GM21576 (cell line): Measurements from ENCODE around the gene LITAFD.
"Not testable (repeated sequence)": the region's sequence is repeated elsewhere in the genome, so short reads cannot be mapped to it uniquely, and the experiment has no call there.

Experiments
- ATAC-seq: cut with Tn5 transposase; IDR thresholded peaks from one replicate; pipeline ENCODE4 v1.9.1; 2021; ENCODE audit warnings: mild to moderate bottlenecking, moderate library complexity; ENCODE audit not compliant: unreplicated experiment

Gene LITAFD

DNA sequence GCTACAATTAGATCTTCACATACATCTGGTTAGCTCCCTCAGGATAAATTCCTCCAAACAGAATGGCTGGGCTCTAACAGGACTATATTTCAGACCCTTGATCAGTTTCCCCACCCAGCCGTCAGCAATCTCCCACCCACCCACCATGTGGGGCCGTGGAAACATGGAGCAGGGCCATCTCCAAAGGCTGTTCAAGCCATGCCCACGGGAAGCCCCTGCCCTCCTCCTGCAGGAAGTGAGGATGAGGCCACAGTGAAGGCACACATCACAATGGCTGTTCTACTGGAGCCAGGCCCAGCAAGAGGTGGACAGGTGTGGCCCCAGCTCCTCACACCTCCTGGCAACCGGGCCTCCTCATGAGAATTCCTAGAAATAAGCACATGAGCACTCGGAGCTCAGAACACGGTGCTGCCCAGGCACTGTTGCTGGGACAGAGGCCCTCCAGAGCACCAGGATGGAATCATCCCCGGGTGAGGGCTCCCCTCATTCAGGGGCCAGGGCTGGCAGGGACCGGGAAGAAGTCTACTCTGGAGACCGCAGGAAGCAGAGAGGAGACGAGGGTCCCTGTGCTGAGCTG, at the start of gene LITAFD:
Gene LITAFD, plus strand, starts transcription at position 311 of the 577 bp plus-strand sequence. CDS start 2,005 bp downstream, outside the sequence.
- ATAC-seq, result no peak

DNA sequence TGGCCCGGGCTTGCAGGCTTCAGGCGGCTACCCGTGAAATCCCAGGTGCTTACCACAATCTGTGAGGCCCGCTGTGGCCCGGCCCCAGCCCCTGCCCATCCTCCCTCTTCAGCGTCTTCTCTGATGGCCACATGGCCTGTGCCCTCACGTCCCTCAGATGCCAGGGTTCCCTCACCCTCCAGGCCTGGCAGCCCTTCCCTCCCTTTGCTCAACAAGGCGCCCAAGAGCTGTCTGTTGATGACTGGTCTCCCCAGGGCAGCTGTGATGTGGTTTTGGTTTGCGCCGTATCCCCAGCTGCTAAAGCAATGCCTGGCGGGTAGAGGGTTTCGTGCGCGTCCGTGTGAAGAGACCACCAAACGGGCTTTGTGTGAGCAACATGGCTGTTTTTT, 49.4 kb upstream of the LITAFD start:
- no peak for ATAC-seq

DNA sequence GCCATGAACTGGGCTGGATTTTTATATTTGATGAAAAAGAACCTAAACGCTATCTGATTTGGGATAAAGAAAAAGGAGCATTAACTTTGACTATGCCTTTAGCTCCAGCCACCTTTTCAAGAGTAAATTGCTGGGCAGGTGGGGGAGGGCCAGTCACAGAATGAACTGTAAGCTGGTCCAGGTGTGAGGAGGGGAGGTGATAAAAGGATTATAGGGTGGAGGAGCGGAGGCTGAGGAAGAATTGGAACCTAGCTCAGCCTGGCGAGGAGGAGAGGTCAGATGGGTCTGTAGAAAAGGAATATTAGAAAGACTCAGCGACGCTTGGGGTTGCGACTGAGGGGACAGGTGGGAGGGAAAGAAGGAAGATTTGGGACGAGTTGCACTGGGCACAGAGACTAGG, 45.4 kb upstream of the LITAFD start:
- not testable (repeated sequence) for ATAC-seq

DNA sequence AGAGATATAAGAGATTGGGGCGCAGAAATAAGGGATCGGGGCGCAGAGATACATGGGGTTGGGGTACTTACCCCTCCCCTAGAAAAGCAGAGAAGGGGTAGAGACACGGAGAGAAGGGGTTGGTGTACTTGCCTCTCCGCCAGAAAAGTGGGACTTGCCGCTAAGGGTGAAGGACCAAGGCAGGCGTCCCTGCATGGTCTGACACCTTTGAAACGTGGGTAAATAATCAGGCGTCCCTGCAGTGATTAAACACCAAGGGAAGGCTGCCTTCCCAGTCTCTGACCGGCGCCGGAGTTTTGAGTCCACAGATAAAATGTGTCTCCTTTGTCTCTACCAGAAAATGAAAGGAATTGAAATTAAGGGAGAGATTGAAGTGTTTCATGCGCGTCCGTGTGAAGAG, 44.6 kb upstream of the LITAFD start:
- ATAC-seq, result not testable (repeated sequence)

DNA sequence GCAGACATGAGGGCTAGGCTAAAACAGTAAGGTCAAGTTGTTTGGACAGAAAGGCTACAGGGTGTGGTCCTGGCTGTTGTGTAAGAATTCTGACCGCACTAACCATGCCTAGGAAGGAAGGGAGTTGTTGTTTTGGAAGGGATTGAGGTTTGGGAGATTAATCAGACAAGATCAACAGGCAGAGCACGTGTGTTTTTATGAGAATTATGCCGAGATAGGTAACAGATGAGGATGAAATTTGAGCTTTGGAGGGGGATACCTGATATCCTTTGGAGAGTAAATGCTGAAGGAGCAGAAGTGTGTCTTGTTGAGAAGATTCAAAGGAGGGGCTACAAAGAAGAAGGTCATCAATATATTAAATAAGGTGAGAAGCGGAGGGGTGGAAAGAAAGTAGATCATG, 40.1 kb upstream of the LITAFD start:
- not testable (repeated sequence) for ATAC-seq

DNA sequence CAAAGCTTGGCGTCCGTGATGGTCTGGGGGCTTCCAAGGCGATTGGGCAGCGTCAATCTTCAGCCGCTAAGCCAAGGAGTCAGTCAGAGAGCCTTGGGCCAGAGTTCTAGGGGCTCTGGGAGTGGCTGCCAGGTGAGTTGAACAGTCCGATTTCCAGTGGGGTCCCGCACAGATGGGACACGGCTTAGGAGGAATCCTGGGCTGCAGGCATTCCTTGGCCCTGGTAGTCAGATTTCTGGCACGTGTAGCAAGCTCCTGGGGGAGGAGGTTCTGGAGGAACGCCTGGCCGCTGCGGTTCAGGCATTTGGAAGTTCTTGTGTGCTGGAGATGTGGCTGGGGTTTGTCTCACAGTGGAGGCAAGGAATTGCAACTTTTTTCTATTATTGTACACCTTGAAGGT, 38.9 kb upstream of the LITAFD start:
- not testable (repeated sequence) for ATAC-seq

DNA sequence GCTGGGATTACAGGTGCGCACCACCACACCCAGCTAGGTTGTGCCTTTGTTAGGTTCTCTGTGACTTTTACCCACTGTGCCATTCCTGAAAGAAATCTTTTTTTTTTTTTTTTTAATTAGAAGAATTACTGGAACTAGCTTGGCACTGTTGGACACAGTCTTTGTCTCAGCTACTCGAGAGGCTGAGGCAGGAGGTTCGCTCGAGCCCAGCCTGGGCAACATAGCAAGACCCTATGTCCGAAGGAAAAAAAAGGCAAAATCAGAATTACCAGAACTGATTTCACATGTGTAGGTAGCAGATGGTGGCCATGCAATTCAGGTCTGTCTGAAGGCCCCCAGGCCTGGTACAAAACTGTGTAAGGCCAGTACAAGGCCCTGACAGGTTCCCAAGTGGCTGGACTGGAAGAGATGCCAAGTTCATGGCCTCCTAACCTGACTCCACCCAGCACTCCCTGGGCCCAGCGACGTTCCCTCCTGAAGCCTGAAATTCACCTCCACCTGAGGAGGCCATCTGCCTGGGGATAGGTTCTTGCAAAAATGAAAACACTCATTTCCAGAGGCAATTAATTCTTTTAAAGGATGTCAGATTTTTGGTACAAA, 36.4 kb upstream of the LITAFD start:
- ATAC-seq, result no peak

DNA sequence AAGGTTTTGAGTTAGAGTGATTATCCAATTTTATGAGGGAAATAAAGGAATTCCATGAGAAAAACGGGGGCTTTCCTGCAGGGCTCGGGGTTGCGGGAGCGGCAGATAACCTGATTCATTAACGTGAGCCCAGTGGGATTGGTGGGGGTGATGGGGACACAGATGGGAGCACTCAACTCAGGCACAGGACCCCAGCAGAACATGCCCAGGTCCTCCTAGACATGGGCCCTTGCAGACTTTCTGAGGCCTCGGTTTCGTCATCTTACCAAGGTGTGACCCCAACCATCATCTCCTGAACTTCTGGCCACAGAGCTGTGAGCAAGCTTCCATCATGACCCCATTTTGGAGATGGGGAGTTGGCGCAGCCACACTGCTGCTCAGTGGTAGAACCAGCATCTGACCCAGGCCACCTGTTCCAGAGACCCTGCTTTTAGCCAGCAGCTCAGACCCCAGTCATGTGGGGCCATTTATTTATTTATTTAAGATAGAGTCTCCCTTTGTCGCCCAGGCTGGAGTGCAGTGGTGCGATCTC, 35.7 kb upstream of the LITAFD start:
- ATAC-seq, result no peak

DNA sequence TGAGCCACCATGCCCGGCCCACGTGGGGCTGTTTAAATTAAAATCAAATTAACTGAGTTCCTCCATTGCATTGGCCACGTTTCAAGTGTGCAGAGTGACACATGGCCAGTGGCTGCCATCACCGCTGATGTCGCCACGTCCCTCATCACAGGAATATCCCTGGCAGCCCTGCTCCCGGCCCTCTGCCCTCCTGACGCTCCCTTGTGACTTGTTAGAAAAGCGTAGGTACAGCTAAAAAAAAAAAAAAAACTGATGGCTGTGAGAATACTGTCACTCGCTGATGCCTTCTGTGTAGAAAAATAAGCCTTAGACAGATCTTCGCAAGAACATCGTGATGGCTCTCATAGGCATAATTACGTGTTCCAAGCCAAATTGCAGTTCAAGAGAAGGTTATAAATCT, 35.0 kb upstream of the LITAFD start:
- ATAC-seq, result no peak

DNA sequence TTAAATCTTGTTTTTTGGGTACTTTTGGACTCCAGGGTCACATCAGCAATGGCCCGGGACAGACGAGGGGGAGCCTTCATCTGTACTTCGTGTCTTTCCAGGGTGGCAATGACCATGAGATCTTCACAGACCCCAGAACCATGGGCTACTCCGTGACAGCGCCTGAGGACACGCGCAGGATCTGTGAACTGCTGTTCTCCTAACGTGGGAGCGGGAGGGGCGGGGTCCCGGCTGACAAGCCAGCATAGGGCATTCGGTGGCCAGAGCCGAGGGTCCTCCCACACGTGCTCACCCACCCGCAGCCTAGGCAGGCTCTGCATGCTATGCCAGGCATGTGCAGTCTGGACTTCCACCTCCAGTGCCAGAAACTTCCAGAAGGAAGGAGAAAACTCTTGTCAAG, 34.5 kb upstream of the LITAFD start:
- ATAC-seq, result no peak

DNA sequence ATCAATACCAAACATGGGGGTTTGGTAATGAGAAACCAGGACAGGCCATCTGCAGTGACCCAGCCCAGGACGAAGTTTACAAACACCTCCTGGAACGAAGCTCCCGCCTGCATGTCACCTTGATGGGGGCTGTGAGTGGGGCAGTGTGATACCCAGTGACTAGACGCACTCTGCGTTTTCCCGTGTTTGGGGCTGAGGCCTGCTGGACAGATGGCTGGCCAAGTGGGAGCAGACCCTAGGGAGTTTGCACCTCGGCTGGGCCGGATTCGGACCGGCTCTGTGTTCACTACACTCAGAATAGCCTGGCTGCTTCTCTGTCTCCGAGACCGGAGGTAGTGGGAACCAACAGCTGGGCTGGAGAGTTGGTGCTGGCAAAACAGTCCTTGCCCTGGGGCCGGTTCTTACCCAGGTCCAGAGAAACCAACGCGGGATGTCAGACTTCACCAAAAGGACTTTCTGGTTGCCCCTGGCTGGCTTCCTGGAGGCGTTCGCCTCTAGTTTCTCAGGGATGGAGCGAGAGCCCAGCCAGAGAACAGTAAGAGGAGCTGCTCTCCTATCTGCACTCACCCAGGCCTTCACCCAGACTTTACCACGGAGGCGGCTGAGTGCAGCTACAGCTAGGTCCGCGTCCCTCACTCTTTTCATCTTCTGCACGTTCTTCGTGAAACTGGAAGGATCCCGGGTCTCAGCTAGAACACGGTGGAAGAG, 33.8 kb upstream of the LITAFD start:
- no peak for ATAC-seq

DNA sequence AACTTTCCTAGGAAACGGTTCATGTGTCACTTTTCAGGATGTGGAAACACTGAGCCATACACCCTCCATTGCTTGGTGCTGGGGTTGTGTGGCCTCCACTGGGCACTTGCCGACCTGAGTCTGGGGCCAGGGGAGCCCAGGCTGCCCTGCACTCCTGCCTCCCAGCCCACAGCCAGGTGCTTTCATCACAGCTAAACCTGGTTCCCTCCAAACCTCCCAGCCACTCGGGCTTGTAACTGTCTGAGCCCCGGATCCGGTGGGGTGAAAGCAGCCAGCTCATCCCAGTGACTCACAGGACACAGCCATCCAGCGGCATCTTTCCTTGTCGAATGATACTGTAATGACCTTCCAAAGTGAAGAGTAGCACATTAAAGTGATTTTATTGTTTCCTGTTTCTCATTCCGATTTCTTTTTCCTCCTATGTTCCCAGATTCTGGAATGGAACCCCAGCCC, 33.2 kb upstream of the LITAFD start:
- ATAC-seq, result no peak

DNA sequence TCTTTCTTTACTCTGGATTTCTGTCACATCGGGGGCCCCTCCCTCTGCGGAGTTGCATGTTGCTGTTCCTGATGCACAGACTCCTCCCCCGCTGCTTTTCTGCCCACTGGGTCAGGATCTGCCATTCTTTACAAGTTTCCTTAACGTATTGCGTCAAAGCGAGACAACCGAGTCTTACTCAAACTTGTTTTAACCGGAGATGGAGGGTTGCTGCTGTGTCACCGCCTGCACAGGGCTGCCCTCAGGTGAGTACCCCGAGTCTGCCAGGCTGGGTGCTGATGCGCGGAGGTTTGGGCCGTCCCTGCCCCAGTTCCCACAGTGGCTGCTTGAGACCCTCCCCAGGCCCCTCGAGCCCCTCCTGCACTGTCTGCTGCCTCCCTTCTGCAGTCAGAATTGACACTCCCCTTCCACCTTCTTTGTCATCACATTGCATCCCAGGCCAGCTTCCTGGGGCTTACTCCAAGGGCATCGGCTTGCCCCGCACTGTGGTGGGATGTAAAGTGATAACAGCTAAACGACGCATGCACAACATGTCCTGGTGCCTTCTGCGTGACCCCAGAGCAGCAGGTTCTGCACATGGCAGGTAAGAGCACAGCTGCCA, 32.6 kb upstream of the LITAFD start:
- no peak for ATAC-seq

DNA sequence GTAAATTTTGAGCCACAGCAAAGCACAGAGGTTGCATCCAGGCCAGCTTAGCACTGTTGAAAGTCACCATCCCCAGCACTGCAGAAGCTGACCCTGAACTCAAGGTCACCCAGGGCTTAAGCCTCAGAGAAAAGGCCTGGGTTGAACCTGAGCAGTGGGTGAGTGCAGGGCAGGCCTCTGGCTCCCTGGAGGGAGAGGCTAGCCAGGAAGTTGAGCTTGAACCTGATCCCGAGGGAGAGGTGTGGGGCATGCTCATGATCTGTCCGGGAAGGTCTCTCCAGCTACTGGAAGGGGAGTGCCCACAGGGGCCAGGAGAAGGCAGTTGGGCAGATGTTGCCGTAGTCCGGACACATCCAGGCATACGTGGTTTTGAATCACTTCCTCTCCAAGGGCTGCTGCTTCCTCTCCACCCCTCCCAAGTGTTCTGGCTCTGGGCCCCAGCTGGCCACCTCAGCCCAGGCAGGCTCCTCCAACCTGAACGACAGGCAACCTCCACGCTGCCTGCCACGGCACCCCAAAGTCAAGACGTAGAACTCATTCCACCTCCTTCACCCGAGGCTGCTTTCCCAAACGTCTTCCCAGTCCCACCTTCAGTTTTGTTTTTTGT, 31.8 kb upstream of the LITAFD start:
- ATAC-seq, result no peak

DNA sequence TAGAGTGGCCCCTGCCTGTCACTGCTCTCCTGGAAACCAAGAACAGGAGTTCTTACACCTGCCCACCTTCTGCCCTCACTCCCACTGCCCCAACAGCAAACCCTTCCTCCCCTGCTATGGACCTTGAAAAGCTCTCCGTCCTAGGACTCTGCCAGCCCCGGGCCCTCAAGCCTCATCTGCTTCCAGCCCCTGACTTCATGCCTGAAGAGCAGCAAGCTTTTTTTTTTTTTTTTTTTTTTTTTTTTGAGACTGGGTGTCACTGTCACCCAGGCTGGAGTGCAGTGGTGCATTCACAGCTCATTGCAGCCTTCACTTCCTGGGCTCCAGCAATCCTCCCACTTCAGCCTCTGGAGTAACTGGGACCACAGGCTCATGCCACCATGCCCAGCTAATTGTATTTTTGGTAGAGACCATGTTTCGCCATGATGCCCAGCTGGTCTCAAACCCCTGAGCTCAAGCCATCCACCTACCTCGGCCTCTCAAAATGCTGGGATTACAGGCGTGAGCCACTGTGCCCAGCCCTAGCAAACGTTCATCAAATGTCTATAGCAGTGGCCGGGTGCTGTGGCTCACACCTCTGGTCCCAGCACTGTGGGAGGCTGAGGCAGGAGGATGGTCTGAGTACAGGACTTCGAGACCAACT, 30.3 kb upstream of the LITAFD start:
- ATAC-seq, result no peak

DNA sequence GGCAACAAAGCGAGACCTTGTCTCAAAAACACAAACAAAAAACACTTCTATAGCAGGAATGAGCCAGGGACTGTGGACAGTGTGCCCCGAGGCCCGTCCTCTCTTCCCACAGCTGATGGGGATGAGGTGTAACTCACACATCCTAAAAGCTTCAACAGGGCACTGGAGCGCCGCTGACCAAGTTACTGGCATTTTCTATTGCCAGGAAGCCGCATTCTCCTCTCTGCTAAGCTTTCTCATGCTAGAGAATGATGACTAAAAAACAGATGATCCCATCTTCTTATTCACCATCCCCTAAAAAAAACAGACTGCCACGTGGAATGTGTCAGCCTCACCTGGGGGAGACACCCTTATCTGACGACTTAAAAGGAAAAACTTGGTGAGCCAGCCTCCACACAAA, 29.6 kb upstream of the LITAFD start:
- ATAC-seq, result no peak

DNA sequence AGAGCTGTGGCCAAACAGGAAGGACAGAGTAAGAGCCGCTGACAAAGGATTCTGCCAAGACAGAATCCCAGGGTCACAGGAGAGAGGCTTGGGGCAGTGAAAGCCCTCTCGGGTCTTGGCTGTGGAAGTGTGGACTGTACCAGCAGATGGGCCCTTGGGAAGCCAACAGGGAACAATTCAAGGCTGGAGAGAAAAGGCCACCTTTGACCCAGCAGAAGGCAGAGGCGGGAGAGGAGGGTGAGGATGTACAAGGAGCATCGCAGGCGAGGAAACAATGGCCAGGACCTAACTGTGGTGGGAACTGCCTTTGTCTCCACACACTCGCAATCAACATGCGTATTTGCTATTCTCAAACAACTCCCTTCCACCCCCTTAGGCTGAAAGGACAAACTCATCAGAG, 29.0 kb upstream of the LITAFD start:
- no peak for ATAC-seq

DNA sequence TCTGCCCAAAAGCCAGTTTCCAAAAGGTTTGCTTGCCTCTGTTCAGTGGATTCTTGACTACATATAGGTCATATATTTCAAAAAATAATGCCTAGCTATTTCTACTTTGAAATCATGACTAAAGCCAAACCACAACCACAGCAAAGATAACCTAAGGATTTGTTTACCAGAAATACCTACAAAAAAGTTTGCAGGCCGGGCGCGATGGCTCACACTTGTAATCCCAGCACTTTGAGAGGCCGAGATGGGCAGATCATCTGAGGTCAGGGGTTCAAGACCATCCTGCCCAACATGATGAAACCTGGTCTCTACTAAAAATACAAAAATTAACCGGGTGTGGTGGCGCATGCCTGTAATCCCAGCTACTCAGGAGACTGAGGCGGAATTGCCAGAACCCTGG, 28.5 kb upstream of the LITAFD start:
- no peak for ATAC-seq

DNA sequence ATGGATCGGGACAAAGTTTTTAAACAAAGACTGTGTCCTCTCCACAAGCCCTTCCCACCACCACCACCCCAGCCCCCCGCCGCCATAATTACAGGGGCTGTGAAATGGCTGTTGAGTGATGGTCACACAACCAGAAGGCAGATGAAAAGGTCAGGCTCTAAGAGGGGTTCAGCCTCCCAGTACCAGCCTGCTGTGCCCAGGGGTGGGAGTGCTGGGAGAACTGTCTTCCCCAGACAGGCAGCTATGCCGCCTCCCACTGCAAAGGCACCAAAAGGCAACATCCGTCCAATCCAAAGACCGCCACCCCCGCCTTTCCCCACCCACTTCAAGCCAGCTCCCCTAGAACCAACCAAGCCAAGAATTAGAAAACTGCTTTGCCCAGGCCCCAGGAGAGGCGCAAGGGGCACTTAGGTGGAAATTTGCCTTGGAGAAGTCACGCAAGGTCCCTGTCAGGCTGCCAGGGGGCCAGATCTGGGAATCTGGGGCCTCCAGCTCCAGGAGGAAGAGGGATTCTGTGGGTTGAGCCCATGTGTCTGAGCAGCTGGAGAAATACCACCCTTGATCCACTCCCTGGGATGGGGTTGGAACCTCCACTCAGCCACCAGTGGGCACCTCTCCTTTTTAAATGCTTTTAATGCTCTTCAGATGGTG, 27.7 kb upstream of the LITAFD start:
- no peak for ATAC-seq

DNA sequence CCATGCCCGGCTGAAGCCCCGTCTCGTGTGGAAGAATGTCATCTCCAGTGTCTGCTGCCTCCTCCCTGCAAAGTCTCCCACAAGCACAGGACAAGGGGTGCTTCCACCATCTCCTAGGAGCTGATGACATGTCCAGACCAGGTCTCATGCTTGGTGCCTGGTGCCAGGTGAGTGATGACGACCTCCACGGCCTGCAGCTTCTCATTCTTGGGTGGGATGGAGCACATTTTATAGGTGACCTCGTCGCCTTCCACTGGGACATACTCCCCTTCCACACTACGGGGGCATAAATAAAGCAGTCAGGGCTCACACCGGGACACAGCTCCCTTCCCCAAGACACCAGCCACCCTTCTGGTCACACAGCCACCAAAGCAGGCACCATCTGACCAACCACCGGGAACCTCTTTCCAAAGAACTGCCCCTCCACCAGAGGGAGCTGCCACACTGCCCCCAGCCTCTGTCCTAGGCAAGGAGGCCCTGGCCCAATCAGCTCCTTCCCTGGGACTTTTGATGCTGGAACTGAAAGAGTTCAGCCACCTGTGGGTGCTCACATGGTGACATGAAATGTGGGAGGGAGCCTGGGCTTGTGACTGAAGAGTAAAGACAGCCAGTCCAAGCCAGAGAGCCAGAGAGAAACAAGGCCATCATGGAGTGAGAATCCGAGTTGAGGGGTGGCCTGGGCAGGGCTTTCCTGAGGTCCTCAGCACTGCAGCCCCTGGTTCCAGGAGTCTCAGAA, 26.9 kb upstream of the LITAFD start:
- no peak for ATAC-seq
